Body of pancreas (tissue), 4 donors: ENCODE data around the gene PCDH9. TPM values are rescaled to one million over a fixed set of nuclear protein-coding genes. Genes with fewer than 3 reads are reported as not detected.

Experiments used
- ATAC-seq: fragments of 150-250 bp; one replicate; pipeline ENCODE4 v1.9.1; 2016
- DNase-seq, 4 donors: peaks; one replicate each; pipeline ENCODE4 v3.0.0-alpha.2; 2019
- H3K27ac ChIP-seq, 4 donors: fragments of 200-600 bp; sonication (generic); 1 replicate in 3 of 4; 2 replicates in 1 of 4; pipeline versions ENCODE4 v1.5.1 to v1.6.1; 2016 to 2019; ENCODE audit warnings: mild to moderate bottlenecking in 1 of 4, mixed read lengths in 1 of 4, moderate library complexity in 1 of 4
- H3K27me3 ChIP-seq, 2 donors: fragments of 200-600 bp; sonication (generic); one replicate each; pipeline ENCODE4 v1.6.0; 2016; ENCODE audit warnings: mild to moderate bottlenecking in 1 of 2
- H3K36me3 ChIP-seq, 2 donors: fragments of 200-600 bp; sonication (generic); replicated peaks in 1 of 2; 2 replicates each; pipeline ENCODE4 v1.5.1; 2016; ENCODE audit warnings: low read depth in 2 of 2; ENCODE audit not compliant: insufficient read depth in 1 of 2
- H3K4me1 ChIP-seq: fragments of 200-600 bp; sonication (generic); one replicate; pipeline ENCODE4 v1.6.0; 2016
- H3K4me3 ChIP-seq, 2 donors: fragments of 200-600 bp; sonication (generic); 1 replicate in 1 of 2; 2 replicates in 1 of 2; pipeline ENCODE4 v1.5.1; 2016 to 2019
- H3K9me3 ChIP-seq, 3 donors: fragments of 200-600 bp; sonication (generic); 1 replicate in 2 of 3; 2 replicates in 1 of 3; pipeline ENCODE4 v1.5.1; 2016
- POLR2A ChIP-seq, 3 donors: fragments of 450-650 bp; IDR thresholded peaks; one replicate each; pipeline ENCODE4 v1.6.1; 2016; ENCODE audit warnings: antibody characterized with exemption in 3 of 3, mild to moderate bottlenecking in 2 of 3
- WGBS, 2 donors: methylation state at CpG; one replicate each; pipeline ENCODE4 v1.1.5; 2017; 5-methylcytosine and 5-hydroxymethylcytosine counted together
- intact Hi-C: fragments of 100-400 bp; cut with DNase I; formaldehyde crosslinking; loops from one replicate; pipeline ENCODE4 v1.15.1; 2023
- total RNA-seq, 2 donors: library from RNA; depleted of rRNA; stranded (reverse); fragments of >200 nt; gene quantifications; one replicate each; pipeline ENCODE4 v1.1.0, GENCODE V29; 2016
- TF ChIP-seq, protein P1 (sequence below), 7 experiments: fragments of 450-650 bp in 4 of 7; fragments of 200-600 bp in 3 of 7; sonication (generic) in 3 of 7; IDR thresholded peaks; one replicate each; pipeline ENCODE4 v1.5.1; 2016 to 2019; ENCODE audit warnings: antibody characterized with exemption in 7 of 7

The PCDH9 gene
- total RNA-seq, 2 donors from 2014 or later, result 3.6 to 3.9 TPM

DNA sequence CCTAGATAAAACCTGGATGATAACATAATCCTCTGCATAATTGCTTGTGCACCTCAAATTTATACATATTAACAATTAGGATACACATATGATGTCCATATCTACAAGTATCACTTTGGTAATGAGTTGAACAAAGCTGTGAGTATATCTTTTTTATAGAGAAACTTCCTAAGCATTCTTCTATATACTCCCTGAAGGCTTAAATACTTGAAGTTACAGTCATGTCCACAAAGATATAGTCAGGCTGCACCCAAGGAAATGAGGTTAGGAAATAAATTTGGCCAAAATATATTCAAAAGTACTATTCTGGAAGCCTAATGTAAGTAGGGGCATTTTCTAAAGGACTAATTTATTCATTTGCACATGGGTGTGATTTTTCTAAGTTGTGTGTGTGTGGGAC, 761.5 kb downstream of the PCDH9 start:
- no peak overlapping the region for H3K4me3 ChIP-seq
- H3K27me3 ChIP-seq, result no peaks in the 10 kb centered on the region
- TF ChIP-seq, protein P1, sequence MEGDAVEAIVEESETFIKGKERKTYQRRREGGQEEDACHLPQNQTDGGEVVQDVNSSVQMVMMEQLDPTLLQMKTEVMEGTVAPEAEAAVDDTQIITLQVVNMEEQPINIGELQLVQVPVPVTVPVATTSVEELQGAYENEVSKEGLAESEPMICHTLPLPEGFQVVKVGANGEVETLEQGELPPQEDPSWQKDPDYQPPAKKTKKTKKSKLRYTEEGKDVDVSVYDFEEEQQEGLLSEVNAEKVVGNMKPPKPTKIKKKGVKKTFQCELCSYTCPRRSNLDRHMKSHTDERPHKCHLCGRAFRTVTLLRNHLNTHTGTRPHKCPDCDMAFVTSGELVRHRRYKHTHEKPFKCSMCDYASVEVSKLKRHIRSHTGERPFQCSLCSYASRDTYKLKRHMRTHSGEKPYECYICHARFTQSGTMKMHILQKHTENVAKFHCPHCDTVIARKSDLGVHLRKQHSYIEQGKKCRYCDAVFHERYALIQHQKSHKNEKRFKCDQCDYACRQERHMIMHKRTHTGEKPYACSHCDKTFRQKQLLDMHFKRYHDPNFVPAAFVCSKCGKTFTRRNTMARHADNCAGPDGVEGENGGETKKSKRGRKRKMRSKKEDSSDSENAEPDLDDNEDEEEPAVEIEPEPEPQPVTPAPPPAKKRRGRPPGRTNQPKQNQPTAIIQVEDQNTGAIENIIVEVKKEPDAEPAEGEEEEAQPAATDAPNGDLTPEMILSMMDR (IDR thresholded peaks at IDR 0.05), result no peak
- no peak for TF ChIP-seq POLR2A (IDR thresholded peaks at IDR 0.05)
- H3K4me1 ChIP-seq, result no peaks in the 10 kb centered on the region
- intact Hi-C loops, result no loop called here
- H3K27ac ChIP-seq, result no peak overlapping the region
- ATAC-seq (no peak), DNase-seq (no peak)
- H3K36me3 ChIP-seq, result no peaks in the 10 kb centered on the region
- H3K9me3 ChIP-seq, result no peaks in the 10 kb centered on the region

DNA sequence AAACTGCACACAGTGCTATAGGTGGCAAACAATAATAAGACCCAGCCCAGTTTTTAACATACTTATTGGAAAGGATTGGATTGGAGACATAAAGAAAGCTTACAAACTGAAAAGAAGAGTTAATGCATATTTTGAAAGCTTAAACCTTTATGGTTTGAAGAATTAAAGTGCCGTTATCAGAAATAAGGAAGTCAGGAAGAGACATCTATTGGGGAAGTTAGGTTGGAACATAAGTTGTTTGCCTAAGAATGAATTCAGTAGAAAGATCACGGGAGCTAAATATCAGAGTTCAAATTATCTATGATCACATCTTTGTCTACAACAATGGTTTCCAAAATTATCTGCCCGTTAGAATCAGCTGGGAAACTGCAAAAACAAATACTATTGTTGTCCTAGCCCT, 767.9 kb downstream of the PCDH9 start:
- intact Hi-C loops, result no loop called here
- Histone ChIP-seq H3K4me1 (no peaks in the 10 kb centered on the region), H3K27ac (no peak overlapping the region), H3K27me3 (no peaks in the 10 kb centered on the region), H3K9me3 (no peaks in the 10 kb centered on the region), H3K36me3 (no peaks in the 10 kb centered on the region), H3K4me3 (no peak overlapping the region)
- ATAC-seq (no peak), DNase-seq (no peak)
- TF ChIP-seq POLR2A (IDR thresholded peaks at IDR 0.05), result no peak
- TF ChIP-seq, protein P1 (IDR thresholded peaks at IDR 0.05), result no peak
- 44 to 56% methylated on average over 3 of the region's 3 CpGs for WGBS, 2 donors

DNA sequence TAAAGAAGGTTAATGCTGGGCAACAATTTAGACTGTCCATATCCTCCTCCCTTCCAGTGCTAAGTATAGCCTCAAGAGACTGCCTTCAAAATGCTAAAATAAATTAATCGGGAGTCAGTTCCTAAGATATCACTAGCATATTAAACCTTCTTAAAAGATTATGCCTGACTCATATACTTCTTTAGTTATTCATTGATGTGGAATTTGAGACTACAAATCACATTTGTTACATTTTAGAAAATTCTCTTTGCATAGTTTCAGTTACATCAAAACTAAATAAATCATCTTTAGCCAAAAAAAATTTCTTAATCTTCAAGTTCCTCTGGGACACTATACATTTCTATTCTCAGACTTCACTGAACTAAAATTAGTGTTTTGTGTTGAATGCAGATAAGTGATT, 769.1 kb downstream of the PCDH9 start:
- Histone ChIP-seq H3K9me3 (no peaks in the 10 kb centered on the region), H3K36me3 (no peaks in the 10 kb centered on the region), H3K4me3 (no peak overlapping the region), H3K4me1 (no peaks in the 10 kb centered on the region), H3K27me3 (no peaks in the 10 kb centered on the region), H3K27ac (no peak overlapping the region)
- WGBS, 2 donors, result 75 to 79% methylated on average over 1 of the region's 1 CpG
- no peak for TF ChIP-seq POLR2A (IDR thresholded peaks at IDR 0.05)
- TF ChIP-seq, protein P1 (IDR thresholded peaks at IDR 0.05), result no peak
- intact Hi-C loops, result no loop called here
- ATAC-seq (no peak), DNase-seq (no peak)

DNA sequence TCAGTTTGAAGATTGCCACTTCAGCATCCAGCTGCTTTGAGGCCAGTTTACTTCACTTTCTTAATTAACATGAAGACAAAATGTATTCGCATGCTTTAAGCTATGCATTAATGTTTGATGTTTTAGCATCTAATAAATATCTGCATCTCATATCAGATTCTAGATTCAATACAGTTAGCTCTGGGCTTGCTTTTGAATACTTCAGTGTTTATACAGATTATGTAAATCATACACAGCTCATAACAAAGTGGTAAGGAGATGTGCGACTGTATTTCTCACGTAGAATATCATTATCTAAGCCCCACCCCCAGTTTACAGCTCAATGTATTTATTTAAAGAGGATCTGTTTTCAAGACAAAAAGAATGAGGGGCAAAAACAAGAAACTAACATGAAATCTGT, 770.5 kb downstream of the PCDH9 start:
- TF ChIP-seq, protein P1 (IDR thresholded peaks at IDR 0.05), result no peak
- no peak for TF ChIP-seq POLR2A (IDR thresholded peaks at IDR 0.05)
- WGBS, 2 donors, result 80 to 86% methylated on average over 3 of the region's 3 CpGs
- intact Hi-C loops, result no loop called here

DNA sequence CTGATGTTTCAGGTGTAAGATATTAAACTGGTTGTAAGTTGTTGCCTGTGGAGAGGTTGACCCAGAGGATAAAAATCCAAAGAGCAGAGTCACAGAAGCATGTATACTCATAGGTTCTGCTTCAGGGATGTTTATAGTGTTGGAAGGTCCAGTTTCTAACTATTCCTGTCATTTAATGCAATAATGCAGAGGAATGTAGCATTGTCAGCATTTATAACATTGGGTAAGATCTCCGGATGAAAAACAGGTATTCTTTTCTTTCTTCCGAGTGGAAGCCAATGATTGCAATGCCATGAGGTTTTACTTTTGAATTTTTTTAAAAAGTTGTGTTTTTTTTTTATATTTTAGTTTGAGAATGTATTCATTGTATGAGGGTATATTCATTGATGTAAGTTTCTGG, 771.0 kb downstream of the PCDH9 start:
- WGBS, 2 donors, result 74 to 81% methylated on average over 2 of the region's 2 CpGs
- ATAC-seq (no peak), DNase-seq (no peak)
- intact Hi-C loops, result no loop called here
- Histone ChIP-seq H3K36me3 (no peaks in the 10 kb centered on the region), H3K4me3 (no peak overlapping the region), H3K27ac (no peak overlapping the region), H3K9me3 (no peaks in the 10 kb centered on the region), H3K4me1 (no peaks in the 10 kb centered on the region), H3K27me3 (no peaks in the 10 kb centered on the region)
- TF ChIP-seq POLR2A (IDR thresholded peaks at IDR 0.05), result no peak
- TF ChIP-seq, protein P1 (IDR thresholded peaks at IDR 0.05), result no peak

More for the DNA sequence above, 770.5 kb downstream of the PCDH9 start:
- no peak for ATAC-seq
- no peaks in the 10 kb centered on the region for H3K4me1 ChIP-seq
- no peaks in the 10 kb centered on the region for H3K27me3 ChIP-seq
- no peaks in the 10 kb centered on the region for H3K9me3 ChIP-seq
- no peak overlapping the region for H3K27ac ChIP-seq
- no peaks in the 10 kb centered on the region for H3K36me3 ChIP-seq
- no peak overlapping the region for H3K4me3 ChIP-seq
- no peak for DNase-seq
